ENCODE data around the gene SEPHS2.

- TF ChIP-seq CTCF (IDR thresholded peaks at IDR 0.05) (no peak), POLR2A (IDR thresholded peaks at IDR 0.05) (no peak)
Observed at GRCh38 chr16:30474684-30475083, 29.0 kb upstream of the SEPHS2 start.
